Keratinocyte (primary cell): ENCODE results near the gene TXNDC8. TPM values are rescaled to one million over a fixed set of nuclear protein-coding genes. Genes with fewer than 3 reads are reported as not detected.

Source experiments
- DNase-seq: peaks from one replicate; pipeline ENCODE4 v3.0.0-alpha.2; 2011; ENCODE audit warnings: low read depth, missing footprints, low spot score
- FAIRE-seq: peaks from 2 replicates; lab custom pipeline; 2011; peaks lifted over from hg19 to GRCh38; lab: Jason Lieb, UNC
- H2AFZ ChIP-seq: 2 replicates; pipeline ENCODE4 v1.6.0; 2012; ENCODE audit warnings: low read length, control low read depth, inconsistent platforms; ENCODE audit not compliant: control insufficient read depth
- H3K27ac ChIP-seq: 2 replicates; pipeline ENCODE4 v1.5.1; 2011; ENCODE audit warnings: low read length; ENCODE audit not compliant: control insufficient read depth, insufficient read depth
- H3K27me3 ChIP-seq: 3 replicates; pipeline ENCODE4 v1.6.0; 2011; ENCODE audit warnings: low read length; ENCODE audit not compliant: control insufficient read depth, insufficient read depth; ENCODE audit errors: extremely low read depth
- H3K36me3 ChIP-seq, 2 experiments: 2 replicates in 1 of 2; 3 replicates in 1 of 2; pipeline ENCODE4 v1.5.1; 2011; ENCODE audit warnings: low read length in 2 of 2, mild to moderate bottlenecking in 1 of 2; ENCODE audit not compliant: control insufficient read depth in 2 of 2, insufficient read depth in 2 of 2; ENCODE audit errors: extremely low read depth in 1 of 2
- H3K4me1 ChIP-seq: 3 replicates; pipeline ENCODE4 v1.5.1; 2011; ENCODE audit warnings: low read length; ENCODE audit not compliant: control insufficient read depth, insufficient read depth; ENCODE audit errors: extremely low read depth
- H3K4me2 ChIP-seq: 3 replicates; pipeline ENCODE4 v1.6.0; 2011; ENCODE audit warnings: low read depth, low read length; ENCODE audit not compliant: control insufficient read depth, insufficient read depth; ENCODE audit errors: extremely low read depth
- H3K4me3 ChIP-seq, 3 experiments: fragments of 200-600 bp in 1 of 3; sonication (generic) in 1 of 3; 2 replicates in 2 of 3; 3 replicates in 1 of 3; pipeline ENCODE4 v1.5.1; 2011 to 2016; ENCODE audit warnings: low read length in 3 of 3, mild to moderate bottlenecking in 3 of 3, control low read depth in 2 of 3, inconsistent platforms in 1 of 3, low read depth in 1 of 3, mixed read lengths in 1 of 3, mixed run types in 1 of 3, moderate library complexity in 1 of 3; ENCODE audit not compliant: control insufficient read depth in 2 of 3, insufficient read depth in 2 of 3; ENCODE audit errors: extremely low read depth in 1 of 3
- H3K79me2 ChIP-seq: 2 replicates; pipeline ENCODE4 v1.6.0; 2012; ENCODE audit warnings: low read length; ENCODE audit not compliant: control insufficient read depth, insufficient read depth
- H3K9ac ChIP-seq: 3 replicates; pipeline ENCODE4 v1.6.0; 2011; ENCODE audit warnings: low read length; ENCODE audit not compliant: control insufficient read depth, insufficient read depth; ENCODE audit errors: extremely low read depth
- H3K9me1 ChIP-seq: 3 replicates; pipeline ENCODE4 v1.6.0; 2011; ENCODE audit warnings: low read length; ENCODE audit not compliant: control insufficient read depth, insufficient read depth; ENCODE audit errors: extremely low read depth
- H3K9me3 ChIP-seq: 2 replicates; pipeline ENCODE4 v1.5.1; 2012; ENCODE audit warnings: low read depth, low read length; ENCODE audit not compliant: control insufficient read depth
- H4K20me1 ChIP-seq: 3 replicates; pipeline ENCODE4 v1.6.0; 2011; ENCODE audit warnings: low read length; ENCODE audit not compliant: control insufficient read depth, insufficient read depth; ENCODE audit errors: extremely low read depth
- EZH2 ChIP-seq: IDR thresholded peaks from one replicate; pipeline ENCODE4 v1.6.1; 2012; ENCODE audit warnings: inconsistent platforms, mild to moderate bottlenecking, low read length, moderate library complexity
- dilution Hi-C: fragments of 300-500 bp; cut with MboI; formaldehyde crosslinking; loops from one replicate; pipeline ENCODE4 v1.7.0; 2020; ENCODE audit warnings: low sequenced_read_pairs; ENCODE audit not compliant: extremely low pct_ligation_motif_present
- polyA plus RNA-seq, 5 experiments: library from polyadenylated mRNA; depleted of rRNA in 3 of 5; stranded (reverse) in 3 of 5; stranded (forward) in 1 of 5; unstranded in 1 of 5; fragments of >200 nt; gene quantifications; 1 replicate in 1 of 5; 2 replicates in 3 of 5; 3 replicates in 1 of 5; pipeline versions ENCODE4 v1.2.1 to v1.2.3, GENCODE V29; 2011 to 2012; ENCODE audit warnings: missing spikeins in 2 of 5, low read depth in 1 of 5, low replicate concordance in 1 of 5
- TF ChIP-seq, protein P1 (sequence below), 3 experiments: IDR thresholded peaks in 1 of 3; conservative IDR thresholded peaks in 1 of 3; optimal IDR thresholded peaks in 1 of 3; 2 replicates in 2 of 3; 3 replicates in 1 of 3; pipeline versions ENCODE3 to v1.5.1; 2011; ENCODE audit warnings: low read length in 3 of 3, mild to moderate bottlenecking in 3 of 3, moderate library complexity in 2 of 3, control low read depth in 1 of 3, inconsistent platforms in 1 of 3; ENCODE audit not compliant: insufficient read depth in 2 of 3; ENCODE audit errors: extremely low read depth in 1 of 3

TXNDC8 gene
- polyA plus RNA-seq, 1 donor (not counting 4 experiments of a cell fraction or from before 2014, with no cell fraction given), result not detected

GRCh38 chr9:110278080-110278707 is 59.5 kb downstream of the TXNDC8 start:
- TF ChIP-seq, protein P1, sequence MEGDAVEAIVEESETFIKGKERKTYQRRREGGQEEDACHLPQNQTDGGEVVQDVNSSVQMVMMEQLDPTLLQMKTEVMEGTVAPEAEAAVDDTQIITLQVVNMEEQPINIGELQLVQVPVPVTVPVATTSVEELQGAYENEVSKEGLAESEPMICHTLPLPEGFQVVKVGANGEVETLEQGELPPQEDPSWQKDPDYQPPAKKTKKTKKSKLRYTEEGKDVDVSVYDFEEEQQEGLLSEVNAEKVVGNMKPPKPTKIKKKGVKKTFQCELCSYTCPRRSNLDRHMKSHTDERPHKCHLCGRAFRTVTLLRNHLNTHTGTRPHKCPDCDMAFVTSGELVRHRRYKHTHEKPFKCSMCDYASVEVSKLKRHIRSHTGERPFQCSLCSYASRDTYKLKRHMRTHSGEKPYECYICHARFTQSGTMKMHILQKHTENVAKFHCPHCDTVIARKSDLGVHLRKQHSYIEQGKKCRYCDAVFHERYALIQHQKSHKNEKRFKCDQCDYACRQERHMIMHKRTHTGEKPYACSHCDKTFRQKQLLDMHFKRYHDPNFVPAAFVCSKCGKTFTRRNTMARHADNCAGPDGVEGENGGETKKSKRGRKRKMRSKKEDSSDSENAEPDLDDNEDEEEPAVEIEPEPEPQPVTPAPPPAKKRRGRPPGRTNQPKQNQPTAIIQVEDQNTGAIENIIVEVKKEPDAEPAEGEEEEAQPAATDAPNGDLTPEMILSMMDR (optimal IDR thresholded peaks at IDR 0.05 in 1 of 3, IDR thresholded peaks at IDR 0.05 in 1 of 3, conservative IDR thresholded peaks at IDR 0.05 in 1 of 3; ENCODE audit: extremely low read depth in 1 of 3, insufficient read depth in 2 of 3, low read length in 3 of 3), result no peak
- no peak for TF ChIP-seq EZH2
- no peak overlapping the region for H2AFZ ChIP-seq
- no peaks in the 10 kb centered on the region for H3K27me3 ChIP-seq
- DNase-seq (no peak), FAIRE-seq (peak; percentile 20)
- H3K4me1 ChIP-seq, result peaks cover 29% of the 10 kb centered on the region
- peak overlapping the region; percentile 30 for H3K4me2 ChIP-seq
- H3K27ac ChIP-seq, result no peak overlapping the region
- no peaks in the 10 kb centered on the region for H3K79me2 ChIP-seq
- H3K9ac ChIP-seq, result no peak overlapping the region
- no peak overlapping the region for H3K4me3 ChIP-seq
- dilution Hi-C loops, result no loop called here
- no peaks in the 10 kb centered on the region for H4K20me1 ChIP-seq
- H3K36me3 ChIP-seq, result no peaks in the 10 kb centered on the region
- H3K9me3 ChIP-seq, result no peaks in the 10 kb centered on the region
- H3K9me1 ChIP-seq, result no peaks in the 10 kb centered on the region

DNA sequence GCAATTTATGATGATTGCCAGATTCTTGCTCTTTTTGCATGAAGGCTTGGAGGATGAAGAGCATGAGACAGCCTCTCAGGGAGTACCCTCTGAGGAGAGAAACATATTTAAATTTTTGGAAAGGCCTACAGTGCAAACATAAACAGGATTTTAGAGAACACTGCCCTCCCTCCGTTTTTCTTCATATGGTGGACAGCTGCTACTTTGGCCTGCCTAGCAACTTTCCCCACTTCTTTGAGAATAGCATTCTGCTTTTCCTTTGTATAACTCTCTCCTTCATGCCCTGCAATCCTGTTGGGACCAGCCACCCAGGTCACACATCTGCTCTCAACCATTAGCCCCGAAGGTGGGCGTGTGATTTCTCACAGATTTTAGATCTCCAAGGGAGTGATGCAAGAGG is 60.9 kb downstream of the TXNDC8 start:
- Histone ChIP-seq H3K36me3 (no peaks in the 10 kb centered on the region), H3K27ac (no peak overlapping the region), H3K27me3 (no peaks in the 10 kb centered on the region), H2AFZ (no peak overlapping the region), H3K4me3 (no peak overlapping the region), H3K9me1 (no peaks in the 10 kb centered on the region), H3K4me2 (no peak overlapping the region), H4K20me1 (no peaks in the 10 kb centered on the region), H3K4me1 (peaks cover 23% of the 10 kb centered on the region), H3K79me2 (no peaks in the 10 kb centered on the region), H3K9ac (no peak overlapping the region), H3K9me3 (no peaks in the 10 kb centered on the region)
- DNase-seq (no peak), FAIRE-seq (no peak)
- dilution Hi-C loops, result no loop called here
- TF ChIP-seq EZH2, result no peak
- TF ChIP-seq, protein P1 (optimal IDR thresholded peaks at IDR 0.05 in 1 of 3, IDR thresholded peaks at IDR 0.05 in 1 of 3, conservative IDR thresholded peaks at IDR 0.05 in 1 of 3; ENCODE audit: extremely low read depth in 1 of 3, insufficient read depth in 2 of 3, low read length in 3 of 3), result no peak
